ENCODE data around the gene ALOX5AP.

ALOX5AP gene

GRCh38 chr13:30808600-30808999, 73.3 kb downstream of the ALOX5AP start:
- DNase-seq (ENCODE audit: insufficient read length, low spot score): no peak
- no peak for FAIRE-seq
- TF ChIP-seq TAF1 (IDR thresholded peaks at IDR 0.05; ENCODE audit: low read depth, low read length) (no peak), PAX5 (IDR thresholded peaks at IDR 0.05; ENCODE audit: insufficient read depth, low read length, severe bottlenecking) (no peak), SPI1 (IDR thresholded peaks at IDR 0.05; ENCODE audit: low read depth, low read length) (no peak), POU2F2 (IDR thresholded peaks at IDR 0.05; ENCODE audit: low read depth, low read length) (no peak), POLR2A (IDR thresholded peaks at IDR 0.05; ENCODE audit: low read depth, low read length) (no peak), POLR2AphosphoS5 (IDR thresholded peaks at IDR 0.05; ENCODE audit: low read depth, low read length) (no peak)

GRCh38 chr13:30809787-30810186, 74.4 kb downstream of the ALOX5AP start:
- FAIRE-seq: no peak
- DNase-seq (ENCODE audit: insufficient read length, low spot score): no peak
- TF ChIP-seq POLR2AphosphoS5 (IDR thresholded peaks at IDR 0.05; ENCODE audit: low read depth, low read length) (no peak), PAX5 (IDR thresholded peaks at IDR 0.05; ENCODE audit: insufficient read depth, low read length, severe bottlenecking) (no peak), SPI1 (IDR thresholded peaks at IDR 0.05; ENCODE audit: low read depth, low read length) (no peak), POU2F2 (IDR thresholded peaks at IDR 0.05; ENCODE audit: low read depth, low read length) (no peak), TAF1 (IDR thresholded peaks at IDR 0.05; ENCODE audit: low read depth, low read length) (no peak), POLR2A (IDR thresholded peaks at IDR 0.05; ENCODE audit: low read depth, low read length) (no peak)

GRCh38 chr13:30810261-30810701, 74.9 kb downstream of the ALOX5AP start:
- no peak for FAIRE-seq
- DNase-seq (ENCODE audit: insufficient read length, low spot score): no peak
- no peak for TF ChIP-seq TAF1 (IDR thresholded peaks at IDR 0.05; ENCODE audit: low read depth, low read length)
- no peak for TF ChIP-seq SPI1 (IDR thresholded peaks at IDR 0.05; ENCODE audit: low read depth, low read length)
- TF ChIP-seq POLR2AphosphoS5 (IDR thresholded peaks at IDR 0.05; ENCODE audit: low read depth, low read length): no peak
- no peak for TF ChIP-seq POU2F2 (IDR thresholded peaks at IDR 0.05; ENCODE audit: low read depth, low read length)
- TF ChIP-seq PAX5 (IDR thresholded peaks at IDR 0.05; ENCODE audit: insufficient read depth, low read length, severe bottlenecking): no peak
- TF ChIP-seq POLR2A (IDR thresholded peaks at IDR 0.05; ENCODE audit: low read depth, low read length): no peak

- TF ChIP-seq POLR2AphosphoS5 (IDR thresholded peaks at IDR 0.05; ENCODE audit: low read depth, low read length) (no peak), POLR2A (IDR thresholded peaks at IDR 0.05; ENCODE audit: low read depth, low read length) (no peak), SPI1 (IDR thresholded peaks at IDR 0.05; ENCODE audit: low read depth, low read length) (no peak), TAF1 (IDR thresholded peaks at IDR 0.05; ENCODE audit: low read depth, low read length) (no peak), POU2F2 (IDR thresholded peaks at IDR 0.05; ENCODE audit: low read depth, low read length) (no peak), PAX5 (IDR thresholded peaks at IDR 0.05; ENCODE audit: insufficient read depth, low read length, severe bottlenecking) (no peak)
- DNase-seq (ENCODE audit: insufficient read length, low spot score) (no peak), FAIRE-seq (no peak)
Observed at GRCh38 chr13:30810801-30811200, 75.5 kb downstream of the ALOX5AP start.
